Erythroblast (primary cell): ENCODE results near the gene TRIM33.

ENCODE experiments used
- GATA1 ChIP-seq: IDR thresholded peaks from 2 replicates; pipeline ENCODE4 v1.6.1; 2011; ENCODE audit warnings: low read depth, mild to moderate bottlenecking, control low read depth, low read length, moderate library complexity
- POLR2A ChIP-seq: IDR thresholded peaks from 2 replicates; pipeline ENCODE4 v1.6.1; 2011; ENCODE audit warnings: mild to moderate bottlenecking, low read length

DNA sequence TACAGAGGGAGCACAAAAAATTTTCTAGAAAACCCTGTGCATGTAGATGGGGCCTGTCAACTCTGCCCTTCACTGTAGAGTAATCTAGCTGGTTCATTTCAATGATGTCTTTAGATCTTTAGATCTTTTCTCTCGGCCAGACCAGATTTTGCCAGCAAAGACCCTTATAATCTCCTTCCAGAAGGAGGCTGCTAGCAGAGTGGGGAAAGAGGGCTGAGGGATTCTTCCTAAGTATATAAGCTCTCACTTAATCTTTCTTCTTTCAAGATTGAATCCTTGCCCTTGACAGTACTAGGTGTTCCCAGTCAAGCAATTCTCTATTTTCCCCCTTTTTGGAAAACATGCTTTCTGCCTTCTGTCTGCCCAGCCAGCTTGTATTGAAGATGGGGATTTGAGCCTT lies 36.1 kb upstream of the TRIM33 start:
- TF ChIP-seq POLR2A: no peak
- no peak for TF ChIP-seq GATA1
